GM19351 (cell line): Measurements from ENCODE around the gene ATP2A1.
"Not testable (repeated sequence)": the region's sequence is repeated elsewhere in the genome, so short reads cannot be mapped to it uniquely, and the experiment has no call there.

Experiments
- ATAC-seq: cut with Tn5 transposase; IDR thresholded peaks from one replicate; pipeline ENCODE4 v1.9.1; 2021; ENCODE audit warnings: mild to moderate bottlenecking, moderate library complexity; ENCODE audit not compliant: unreplicated experiment

ATP2A1 gene

DNA sequence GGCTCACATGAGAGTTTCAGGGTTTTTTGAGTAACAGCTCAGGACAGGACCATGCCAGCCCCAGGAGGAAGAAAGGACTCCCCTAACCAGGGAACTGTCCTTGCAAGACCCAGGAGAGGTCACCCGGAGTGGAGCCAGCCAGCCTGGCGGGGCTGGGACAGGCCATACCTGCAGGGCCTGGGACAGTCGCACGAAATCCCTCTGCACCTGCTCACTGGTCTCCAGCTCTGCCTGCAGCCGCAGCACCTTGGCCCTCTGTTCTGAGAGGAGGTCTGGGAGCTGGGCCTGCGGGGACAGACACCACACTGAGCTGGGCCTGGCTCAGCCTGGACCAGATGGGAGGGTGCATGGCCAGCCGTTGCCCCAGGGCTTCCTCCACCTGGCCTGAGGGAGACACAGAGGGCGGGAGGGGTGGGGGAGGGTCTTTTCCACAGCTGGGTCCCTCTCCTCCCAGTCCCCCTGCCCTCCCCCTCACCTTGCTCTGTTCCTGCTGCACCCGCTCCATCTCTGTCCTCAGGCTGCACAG lies 27.0 kb downstream of the ATP2A1 start:
- ATAC-seq = no peak

DNA sequence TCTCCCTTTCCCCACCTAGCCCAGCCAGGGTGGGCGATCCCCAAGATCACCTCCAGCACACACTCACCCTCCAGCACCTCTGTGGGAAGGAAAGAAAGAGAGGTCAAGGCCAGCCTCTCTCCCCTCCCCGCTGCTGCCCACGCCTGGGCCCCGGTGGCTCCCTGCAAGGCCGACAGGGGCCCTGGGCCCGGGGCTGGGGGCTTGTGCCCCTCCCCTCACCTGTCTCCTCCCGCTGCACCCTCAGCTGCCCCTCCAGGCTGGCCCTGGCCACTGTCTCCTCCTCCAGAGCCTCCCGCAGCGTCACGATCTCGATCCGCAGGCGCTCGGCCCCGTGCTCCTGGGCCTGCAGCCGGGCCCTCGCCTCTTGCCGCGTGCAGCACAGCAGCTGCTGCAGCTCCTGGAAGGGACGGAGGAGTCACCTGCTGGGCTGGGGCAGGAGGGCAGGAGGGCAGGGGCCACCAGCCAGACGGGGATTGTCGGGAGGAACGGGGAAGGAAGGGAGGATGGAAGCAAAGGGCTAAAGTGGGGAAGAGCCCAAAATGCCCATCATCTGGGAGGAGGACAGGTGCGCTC lies 27.6 kb downstream of the ATP2A1 start:
- no peak for ATAC-seq

DNA sequence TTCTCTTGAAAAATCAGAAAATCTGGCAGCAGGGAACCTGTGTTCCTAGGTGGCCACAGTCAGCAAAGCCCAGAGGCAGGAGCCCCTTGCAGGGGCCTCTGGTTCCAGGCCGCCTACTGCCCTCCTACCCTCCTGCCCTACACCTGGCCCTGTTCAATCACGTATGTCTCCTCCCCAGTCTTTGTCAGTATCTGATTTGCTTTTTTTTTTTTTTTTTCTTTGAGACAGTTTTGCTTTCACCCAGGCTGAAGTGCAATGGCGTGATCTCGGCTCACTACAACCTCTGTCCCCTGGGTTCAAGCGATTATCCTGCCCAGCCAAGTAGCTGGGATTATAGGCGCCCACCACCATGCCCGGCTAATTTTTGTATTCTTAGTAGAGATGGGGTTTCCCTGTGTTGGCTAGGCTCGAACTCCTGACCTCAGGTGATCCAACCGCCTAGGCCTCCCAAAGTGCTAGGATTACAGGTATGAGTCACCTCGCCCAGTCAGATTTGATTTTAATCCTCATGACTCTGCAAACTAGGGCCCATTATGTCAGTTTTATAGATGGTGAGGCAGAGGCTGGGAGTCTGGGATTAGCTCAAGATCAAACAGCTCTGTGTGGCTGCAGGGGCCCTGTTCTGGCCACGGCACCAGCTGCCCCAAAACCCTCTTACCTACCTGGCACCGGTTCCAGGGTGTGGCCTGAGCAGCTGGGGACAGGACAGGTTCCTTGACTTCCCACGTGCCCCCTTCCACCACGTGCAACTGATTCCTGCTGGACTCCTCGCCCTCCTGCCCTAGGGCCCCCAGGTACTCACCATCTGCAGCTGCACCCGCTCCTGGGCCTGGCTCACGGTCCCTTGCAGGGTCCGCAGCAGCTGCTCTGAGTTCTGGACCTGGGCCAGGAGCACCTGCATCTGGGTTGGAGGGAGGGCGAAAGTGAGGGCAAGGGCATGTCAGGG lies 32.1 kb downstream of the ATP2A1 start:
- no peak for ATAC-seq

DNA sequence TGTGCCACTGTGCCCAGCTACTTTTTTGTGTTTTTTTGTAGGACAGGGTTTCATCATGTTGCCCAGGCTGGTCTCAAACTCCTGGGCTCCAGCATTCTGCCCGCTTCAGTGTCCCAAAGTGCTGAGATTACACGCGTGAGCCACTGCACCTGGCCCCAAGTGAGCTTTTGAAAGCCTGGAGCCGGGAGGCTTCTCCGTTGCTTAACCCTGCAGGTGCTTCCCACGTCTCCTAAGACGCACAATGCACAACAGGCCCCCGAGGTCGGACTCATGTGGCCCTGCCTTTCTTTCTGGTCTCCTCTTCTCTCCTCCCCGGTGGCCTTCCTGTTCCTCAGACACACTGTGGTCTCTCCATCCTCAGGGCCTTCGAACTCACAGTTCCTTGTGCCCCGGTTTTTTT lies 34.3 kb downstream of the ATP2A1 start:
- ATAC-seq = no peak

DNA sequence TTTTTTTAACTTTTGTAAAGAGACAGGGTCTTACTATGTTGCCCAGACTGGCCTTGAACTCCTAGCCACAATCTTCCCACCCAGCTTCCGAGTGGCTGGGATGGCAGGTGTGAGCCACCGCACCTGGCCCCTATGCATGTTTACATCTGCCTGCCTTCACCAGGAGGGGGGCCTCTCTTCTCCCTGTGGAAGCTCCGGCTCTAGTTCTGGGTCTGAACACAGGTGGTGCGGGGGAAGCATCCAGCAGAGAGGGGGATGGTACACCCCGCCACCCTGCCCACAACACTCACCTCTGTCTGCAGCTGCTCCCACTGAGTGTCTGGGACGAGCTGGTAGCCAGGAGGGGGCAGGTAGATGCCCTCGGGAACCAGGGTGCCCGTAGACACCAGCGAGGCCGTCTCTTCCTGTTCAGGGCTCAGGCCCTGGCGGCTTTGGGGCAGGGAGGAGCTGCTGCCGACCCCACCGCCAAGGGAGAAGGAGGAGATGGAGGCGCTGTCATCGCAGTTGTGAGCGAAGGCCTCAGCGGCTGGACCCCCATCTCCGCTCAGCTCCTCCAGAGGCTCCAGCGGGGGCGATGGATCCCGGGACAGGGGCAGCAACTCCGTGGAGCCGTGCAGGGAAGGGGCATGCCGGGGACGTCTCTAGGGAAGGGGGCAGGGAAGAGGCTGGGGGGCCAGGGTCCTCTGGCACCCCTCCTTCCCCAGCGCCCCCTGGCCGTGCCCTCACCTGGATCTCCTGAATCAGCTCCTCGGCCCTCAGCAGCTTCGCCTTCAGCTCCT lies 35.8 kb downstream of the ATP2A1 start:
- ATAC-seq = no peak

DNA sequence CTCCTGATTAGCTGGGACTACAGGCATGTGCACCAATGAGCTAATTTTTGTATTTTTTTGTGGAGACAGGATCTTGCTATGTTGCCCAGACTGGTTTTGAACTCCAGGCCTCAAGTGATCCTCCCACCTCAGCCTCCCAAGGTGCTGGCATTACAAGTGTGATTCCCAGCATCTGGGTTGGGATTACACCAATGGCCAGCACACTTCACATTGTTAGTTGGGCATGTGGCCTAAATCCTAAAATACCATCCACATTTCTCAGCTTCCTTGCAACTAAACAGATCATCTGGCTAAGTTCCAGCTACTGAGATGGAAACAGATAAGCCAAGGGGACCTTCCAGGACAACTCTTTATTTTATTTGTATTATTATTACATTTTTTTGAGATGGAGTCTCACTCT lies 36.9 kb downstream of the ATP2A1 start:
- ATAC-seq = no peak

DNA sequence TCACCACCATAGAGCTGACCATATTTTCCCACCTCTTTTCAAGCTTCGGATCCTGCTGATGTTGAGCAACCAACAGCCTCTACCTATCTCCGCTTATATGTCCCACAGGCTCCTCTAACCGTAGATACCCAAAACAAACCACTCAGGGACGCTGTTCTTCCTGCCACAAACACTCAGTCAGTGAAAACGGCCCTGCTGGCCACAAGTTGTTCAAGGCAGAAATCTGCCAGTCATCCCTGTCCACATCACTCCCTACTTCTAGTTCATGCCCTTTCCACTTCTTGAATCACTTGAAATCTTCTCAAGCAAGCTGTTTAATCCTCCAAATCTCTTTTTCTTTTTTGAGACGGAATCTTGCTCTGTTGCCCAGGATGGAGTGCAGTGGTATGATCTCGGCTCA lies 38.8 kb downstream of the ATP2A1 start:
- no peak for ATAC-seq

DNA sequence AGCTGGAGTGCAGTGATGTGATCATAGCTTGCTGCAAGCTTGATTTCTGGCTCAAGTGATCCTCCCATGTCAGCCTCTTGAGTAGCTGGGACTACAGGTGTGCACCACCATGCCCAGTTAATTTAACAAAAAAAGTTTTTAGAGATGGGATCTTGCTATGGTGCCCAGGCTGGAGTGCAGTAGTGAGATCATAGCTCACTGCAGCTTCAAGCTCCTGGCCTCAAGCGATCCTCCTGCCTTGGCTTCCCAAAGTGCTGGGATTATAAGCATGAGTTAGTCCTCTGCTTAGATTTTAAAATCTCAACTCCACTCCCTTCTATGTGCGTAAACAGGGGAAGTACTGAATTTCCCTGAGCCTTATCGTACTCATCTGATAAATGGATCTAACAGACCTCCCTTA lies 40.4 kb downstream of the ATP2A1 start:
- no peak for ATAC-seq

DNA sequence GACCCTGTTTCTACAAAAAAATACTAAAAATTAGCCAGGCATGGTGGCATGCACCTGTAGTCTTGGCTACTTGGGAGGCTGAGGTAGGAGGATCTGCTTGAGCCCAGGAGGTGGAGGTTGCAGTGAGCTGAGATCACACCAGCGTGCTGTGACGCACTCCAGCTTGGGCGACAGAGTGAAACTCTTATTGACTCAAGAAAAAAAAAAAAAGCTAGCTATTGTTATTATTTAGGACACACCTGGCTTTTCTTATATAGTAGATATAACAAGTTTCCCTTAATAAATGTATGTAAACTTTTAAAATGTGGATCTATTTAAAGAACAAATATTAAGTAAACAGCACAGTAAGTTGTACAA lies 44.9 kb downstream of the ATP2A1 start:
- ATAC-seq = no peak

DNA sequence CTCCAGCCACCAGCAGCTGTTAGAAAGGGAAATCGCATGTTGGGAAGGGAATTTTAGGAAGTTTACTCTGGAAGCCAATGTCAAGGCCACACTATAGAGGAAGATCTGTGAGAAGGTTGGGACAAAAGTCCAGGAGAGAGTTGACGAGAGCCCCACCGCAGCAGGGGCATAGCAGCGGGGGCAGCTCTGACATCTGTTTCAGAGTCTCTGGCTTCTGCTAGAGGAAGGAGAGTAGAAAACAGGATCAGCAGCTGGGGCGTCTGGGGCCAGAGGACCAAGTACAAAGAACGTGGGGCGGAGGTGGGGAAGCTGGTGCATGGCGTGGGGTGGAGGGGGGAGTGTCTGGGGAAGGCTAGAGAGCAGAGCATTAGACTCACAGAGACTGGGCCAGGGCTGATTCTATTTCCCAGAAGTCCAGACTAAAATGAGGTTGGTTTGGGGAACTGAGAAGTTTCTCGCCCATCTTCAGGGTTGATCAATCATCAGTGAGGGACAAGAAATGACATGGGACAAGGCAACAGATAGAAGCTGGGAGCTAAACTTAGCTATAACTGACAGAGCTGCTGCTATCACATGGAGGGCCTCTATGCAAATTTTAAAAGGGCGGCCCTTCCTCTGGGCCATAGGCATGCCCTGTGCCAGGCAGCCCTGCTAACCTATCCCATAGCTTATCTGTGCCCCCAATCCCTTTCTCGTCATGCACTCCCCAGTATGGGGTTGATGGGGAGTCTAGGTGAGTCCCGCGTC lies 45.5 kb downstream of the ATP2A1 start:
- ATAC-seq = peak; percentile 58

DNA sequence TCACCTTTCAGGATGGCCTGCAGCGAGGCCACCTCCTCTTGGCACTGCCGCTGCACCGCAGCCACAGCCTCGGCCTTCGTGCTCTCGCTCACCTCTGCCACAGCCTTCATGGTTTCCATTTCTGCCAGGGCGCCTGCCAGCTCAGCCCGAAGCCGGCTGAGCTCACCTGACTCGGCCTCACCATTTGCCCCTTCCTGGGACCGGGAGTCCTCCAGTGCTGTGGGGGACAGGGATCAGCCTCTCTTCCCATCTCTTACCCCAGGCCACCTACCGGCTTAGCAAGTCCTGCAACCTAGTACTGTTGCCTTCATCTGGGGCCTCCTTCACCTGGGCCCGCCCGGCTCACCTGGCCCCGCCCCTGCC lies 46.1 kb downstream of the ATP2A1 start:
- ATAC-seq = no peak

DNA sequence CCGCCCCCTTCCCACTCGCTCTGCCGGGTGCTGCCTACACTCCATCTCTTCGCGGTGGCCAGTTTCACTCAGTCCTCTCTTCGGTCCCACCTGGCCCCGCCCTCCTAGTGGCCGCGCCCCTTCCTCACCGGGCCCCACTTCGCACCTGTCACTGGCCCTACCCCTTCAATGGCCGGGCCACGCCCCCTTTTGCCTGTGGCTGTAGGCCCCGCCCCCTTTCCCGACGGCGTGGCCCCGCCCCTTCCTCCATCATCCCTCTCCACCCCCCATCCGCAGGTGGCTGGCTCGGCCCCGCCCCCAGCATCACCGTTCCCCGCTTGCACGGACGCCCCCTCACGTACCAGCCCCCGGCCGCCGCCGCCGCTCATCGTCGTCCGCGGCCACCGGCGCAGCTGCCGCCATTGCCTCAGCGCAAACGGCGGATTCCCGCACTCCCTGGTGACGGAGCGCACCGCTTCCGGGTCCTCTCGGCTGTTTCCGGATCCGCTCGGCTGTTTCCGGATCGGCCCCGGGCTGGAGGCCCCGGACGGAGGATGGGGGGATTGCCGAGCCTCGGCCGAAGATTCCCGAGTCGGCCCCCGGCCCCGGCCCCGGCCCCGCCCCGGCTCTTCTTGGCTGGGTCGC lies 46.6 kb downstream of the ATP2A1 start, which contains the start of gene RABEP2:
TSS of gene RABEP2 (minus strand) at position 477 of the 624 bp plus-strand sequence. CDS start at position 402, 75 bp downstream.
- ATAC-seq = peak; percentile 57

DNA sequence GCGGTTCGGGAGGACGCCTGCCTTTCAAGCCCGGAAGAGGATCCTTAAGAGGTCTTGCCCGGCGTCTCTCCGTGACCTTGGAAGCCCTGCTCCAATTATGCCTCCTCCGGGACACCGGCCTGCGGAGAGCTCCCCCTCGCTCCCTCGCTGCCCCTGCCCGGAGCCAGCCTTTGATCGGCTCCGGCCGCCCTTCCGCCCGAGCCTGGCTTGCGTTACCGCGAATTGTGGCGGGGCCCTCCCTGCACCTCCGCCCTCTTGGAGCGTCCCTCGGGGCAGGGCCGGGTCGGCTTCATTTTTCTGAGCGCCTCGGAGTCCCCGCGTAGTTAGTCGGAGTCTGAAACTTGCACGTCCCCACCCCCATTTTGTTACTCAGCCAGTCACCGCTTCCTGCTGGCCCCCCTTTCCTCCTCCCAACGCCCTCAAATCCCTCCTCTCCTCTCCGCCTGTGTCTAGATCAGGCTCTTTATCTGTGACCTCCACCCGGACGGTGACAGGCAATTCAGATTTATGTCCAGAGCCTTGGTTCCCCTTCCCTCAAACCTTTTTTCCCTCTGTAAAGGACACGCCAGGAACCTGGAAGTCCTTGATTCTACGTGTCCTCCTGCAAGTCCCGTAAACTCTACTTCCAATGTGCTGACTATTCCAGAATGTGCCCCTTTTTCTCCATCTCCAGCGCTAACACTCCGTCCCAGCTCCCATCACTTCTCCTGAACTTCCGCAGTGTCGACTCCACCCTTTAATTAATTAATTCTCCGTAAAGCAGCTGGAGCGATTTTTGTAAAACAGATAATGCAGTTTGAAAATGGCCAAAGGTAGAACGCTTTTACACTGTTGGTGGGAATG lies 47.3 kb downstream of the ATP2A1 start:
- ATAC-seq = peak; percentile 19

DNA sequence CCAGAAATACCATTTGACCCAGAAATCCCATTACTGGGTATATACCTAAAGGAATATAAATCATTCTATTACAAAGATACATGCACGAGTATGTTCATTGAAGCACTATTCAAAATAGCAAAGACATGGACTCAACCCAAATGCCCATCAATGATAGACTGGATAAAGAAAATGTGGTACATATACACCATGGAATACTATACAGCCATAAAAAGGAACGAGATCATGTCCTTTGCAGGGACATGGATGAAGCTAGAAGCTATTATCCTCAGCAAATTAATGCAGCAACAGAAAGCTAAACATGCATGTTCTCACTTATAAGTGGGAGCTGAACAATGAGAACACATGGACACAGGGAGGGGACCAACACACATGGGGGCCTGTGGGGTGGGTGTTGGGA lies 48.0 kb downstream of the ATP2A1 start:
- not testable (repeated sequence) for ATAC-seq

DNA sequence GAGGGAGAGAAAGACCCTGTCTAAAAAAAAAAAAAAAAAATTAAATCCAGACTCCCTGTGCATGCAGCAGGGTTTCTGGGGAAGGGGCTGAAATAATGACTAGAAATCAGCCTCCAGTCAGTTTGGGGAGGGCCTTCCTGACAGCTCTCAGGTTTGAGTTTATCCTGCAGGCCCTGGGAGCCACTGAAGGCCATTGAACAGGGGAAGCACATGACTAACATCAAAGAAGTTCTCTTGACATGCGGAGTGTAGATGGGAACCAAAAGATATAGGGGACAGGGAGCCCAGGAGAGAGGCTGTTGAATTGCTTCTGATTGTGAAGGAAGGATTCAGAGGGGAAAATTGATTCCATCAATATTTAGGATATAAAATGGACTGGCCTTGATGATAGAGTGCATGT lies 49.5 kb downstream of the ATP2A1 start:
- no peak for ATAC-seq

DNA sequence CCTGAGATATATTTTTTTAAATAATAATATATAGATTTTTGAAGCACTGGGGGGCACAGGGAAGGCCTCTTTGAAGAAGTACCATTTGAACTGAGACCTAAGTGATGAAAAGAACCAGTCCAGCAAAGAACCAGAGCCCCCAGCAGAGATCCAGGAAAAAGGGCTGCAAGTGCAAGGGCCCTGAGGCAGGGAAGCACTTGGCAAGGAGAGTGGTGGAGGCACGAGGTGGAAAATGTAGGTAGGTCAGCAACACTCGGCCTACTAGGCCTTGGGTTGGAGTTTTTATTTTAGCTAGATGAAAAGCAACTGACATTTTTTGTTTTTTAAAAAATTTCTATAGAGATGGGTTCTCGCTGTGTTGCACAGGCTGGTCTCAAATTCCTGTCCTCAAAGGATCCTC lies 51.9 kb downstream of the ATP2A1 start:
- ATAC-seq = no peak

DNA sequence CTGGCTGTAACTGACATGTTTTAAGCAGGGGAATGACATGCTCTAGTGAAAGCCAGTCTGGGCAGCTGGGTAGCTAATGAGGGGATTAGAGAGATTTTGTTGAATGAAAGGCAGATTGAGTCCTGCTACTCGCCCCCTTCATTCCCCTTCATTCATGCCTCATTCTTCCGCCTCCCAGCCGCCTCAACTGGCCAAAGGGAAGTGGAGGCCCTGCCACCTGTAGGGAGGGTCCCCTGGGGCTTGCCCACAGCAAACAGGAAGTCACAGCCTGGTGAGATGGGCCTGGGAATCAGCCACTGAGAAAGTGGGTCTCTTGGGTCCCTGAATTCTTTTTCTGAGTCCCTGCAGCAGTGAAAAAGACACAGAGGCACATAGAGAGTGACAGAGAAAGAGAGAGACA lies 52.4 kb downstream of the ATP2A1 start:
- no peak for ATAC-seq

DNA sequence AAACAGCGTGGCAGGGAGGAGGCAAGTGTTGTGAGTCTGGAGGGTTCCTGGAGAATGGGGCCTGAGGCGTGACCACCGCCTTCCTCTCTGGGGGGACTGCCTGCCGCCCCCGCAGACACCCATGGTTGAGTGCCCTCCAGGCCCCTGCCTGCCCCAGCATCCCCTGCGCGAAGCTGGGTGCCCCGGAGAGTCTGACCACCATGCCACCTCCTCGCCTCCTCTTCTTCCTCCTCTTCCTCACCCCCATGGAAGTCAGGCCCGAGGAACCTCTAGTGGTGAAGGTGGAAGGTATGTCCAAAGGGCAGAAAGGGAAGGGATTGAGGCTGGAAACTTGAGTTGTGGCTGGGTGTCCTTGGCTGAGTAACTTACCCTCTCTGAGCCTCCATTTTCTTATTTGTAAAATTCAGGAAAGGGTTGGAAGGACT lies 53.5 kb downstream of the ATP2A1 start, which contains the start of gene CD19:
TSS of gene CD19 (plus strand) at position 171 of the 425 bp plus-strand sequence. CDS start at position 201, 30 bp downstream.
- no peak for ATAC-seq
